Stimulated activated CD8-positive, alpha-beta memory T cell treated with anti-CD3 and anti-CD28 coated beads, Interleukin-12 subunit alpha, Interleukin-12 subunit beta, amount 100 ng/mL, for 24 hours (primary cell): ENCODE data around the gene TPRN.

Experiments used
- DNase-seq: peaks from one replicate; pipeline ENCODE4 v3.0.0-alpha.2; 2020; ENCODE audit errors: extremely low read depth

TPRN gene

GRCh38 chr9:137212520-137212919 is 12.0 kb upstream of the TPRN start:
- DNase-seq: no peak

DNA sequence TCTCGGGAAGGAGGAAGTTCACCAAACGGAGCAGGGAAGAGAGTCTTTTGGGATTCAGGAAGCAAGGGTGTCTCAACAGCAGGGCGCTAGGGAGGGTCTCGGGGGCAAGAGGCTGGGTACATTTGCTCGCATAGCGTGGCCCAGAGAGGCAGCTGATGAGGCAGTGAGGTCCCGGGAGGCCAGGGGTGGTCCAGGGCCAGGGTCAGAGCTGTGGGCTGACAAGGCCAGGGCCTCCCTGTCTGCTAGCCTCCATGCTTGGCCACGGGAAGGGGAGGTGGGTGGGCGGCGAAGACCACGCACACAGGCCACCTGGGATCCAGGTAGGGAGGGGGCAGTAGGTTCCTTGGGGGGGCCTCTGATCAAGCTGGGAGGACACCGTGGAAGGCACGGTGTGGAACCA is 11.0 kb upstream of the TPRN start:
- DNase-seq: no peak

- DNase-seq: no peak
Measured at GRCh38 chr9:137206602-137207001, 6.1 kb upstream of the TPRN start.

- DNase-seq: peak; percentile 93
Measured at GRCh38 chr9:137205126-137206069, 4.9 kb upstream of the TPRN start, which contains the start of the genes NDOR1 and TMEM203. TSS of gene NDOR1 (plus strand) at chr9:137205700. CDS start at chr9:137205778, 78 bp downstream. TSS of gene TMEM203 (minus strand) at chr9:137205648. CDS start at chr9:137205414, 234 bp downstream.

- no peak for DNase-seq
Measured at GRCh38 chr9:137204731-137205125, 4.2 kb upstream of the TPRN start.

DNA sequence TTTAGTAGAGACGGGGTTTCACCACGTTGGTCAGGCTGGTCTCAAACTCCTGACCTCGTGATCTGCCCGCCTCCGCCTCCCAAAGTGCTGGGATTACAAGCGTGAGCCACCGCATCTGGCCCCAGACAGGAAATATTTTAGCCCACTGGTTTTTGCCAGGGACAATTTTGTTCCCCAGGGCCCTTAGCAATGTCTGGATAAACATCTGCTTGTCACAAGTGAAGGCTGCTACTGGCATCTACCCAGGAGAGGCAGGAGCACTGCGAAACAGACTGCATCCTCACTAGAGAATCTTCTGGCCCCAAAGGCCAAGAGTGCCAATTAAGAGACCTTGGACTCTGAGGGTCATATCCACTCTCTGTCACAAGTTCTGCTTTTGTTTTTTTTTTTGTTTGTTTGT is 2.4 kb upstream of the TPRN start:
- DNase-seq: no peak

- no peak for DNase-seq
Measured at GRCh38 chr9:137201205-137201868, 796 bp upstream of the TPRN start.

GRCh38 chr9:137199411-137200121 is 975 bp downstream of the TPRN start:
- no peak for DNase-seq

DNA sequence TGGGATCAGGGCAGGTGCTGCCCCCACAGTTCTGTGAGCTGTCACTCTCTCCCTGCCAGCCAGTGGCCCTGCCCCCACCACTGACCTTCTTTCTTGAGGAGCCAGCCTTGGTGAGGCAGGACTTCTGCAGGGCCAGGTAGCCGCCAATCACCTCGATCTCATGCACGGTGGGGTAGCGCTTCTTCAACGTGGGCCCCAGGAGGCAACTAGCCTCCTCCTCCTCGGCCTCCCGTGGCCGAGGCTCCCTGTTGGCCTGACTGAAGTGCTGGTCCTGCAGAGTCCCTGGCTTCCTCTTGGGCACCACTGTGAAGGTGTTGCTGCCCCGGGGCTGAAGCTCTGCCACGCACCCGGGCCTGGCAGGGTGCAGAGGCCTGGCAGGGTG is 1.6 kb downstream of the TPRN start:
- no peak for DNase-seq

DNA sequence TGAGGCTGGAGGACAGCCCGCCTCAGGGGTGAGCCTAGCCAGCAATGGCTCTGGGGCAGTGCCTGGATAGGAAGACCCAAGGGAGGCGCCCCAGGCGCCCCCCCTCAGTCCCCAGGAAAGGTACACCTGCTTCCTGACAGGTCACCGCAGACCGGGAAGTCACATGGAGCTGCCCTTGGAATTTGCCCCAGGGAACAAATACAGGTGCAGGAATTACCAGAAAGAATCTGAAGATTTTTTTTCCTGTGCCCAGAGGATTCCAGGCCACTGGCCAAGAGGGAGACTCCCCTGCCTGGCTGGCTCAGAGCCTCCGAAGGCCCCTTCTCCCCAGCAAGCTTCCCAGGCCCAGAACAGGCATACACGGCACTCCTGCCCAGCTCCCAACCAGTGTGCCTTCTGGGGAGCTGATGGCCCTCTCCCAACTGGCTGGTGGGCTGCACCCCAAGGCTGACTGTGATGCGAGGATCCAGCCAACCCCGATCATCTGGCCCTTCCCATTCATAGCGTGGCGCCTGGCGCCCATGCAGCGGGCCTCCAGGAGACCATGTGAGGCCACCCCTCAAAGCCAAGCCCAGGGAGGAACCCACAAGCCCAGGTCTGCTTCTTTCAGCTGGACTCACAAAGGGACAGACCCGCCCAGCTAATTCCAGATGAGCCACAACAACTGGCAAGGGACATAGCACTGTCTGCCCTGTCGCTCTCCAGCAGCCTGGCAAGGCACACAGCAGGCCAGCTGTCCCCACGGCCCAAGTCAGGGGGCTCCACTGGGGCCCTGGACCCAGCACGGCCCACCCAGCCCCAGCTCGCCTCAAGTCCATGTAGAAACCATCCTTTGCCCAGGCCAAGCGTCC is 2.3 kb downstream of the TPRN start:
- DNase-seq: no peak

GRCh38 chr9:137195525-137196220 is 4.9 kb downstream of the TPRN start:
- no peak for DNase-seq

DNA sequence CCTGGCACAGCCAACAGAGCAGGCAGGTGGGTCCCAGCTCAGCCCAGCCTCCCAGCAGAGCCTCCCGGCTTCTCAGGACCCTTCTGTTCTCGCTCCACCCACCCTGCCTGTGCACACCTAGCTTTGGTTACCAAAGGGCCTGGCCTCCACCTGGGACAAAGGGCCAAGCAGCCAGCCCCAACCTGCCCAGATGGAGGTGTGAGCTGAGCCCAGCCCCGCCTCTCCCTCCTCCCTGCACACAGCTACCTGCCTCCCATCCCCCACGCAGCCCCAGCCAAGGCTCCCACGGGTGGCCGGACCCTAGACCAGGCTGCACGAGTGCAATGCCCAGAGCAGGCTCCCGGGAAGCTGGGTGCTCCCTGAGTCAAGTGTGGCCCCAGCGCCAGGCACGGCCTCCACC is 5.6 kb downstream of the TPRN start:
- no peak for DNase-seq

DNA sequence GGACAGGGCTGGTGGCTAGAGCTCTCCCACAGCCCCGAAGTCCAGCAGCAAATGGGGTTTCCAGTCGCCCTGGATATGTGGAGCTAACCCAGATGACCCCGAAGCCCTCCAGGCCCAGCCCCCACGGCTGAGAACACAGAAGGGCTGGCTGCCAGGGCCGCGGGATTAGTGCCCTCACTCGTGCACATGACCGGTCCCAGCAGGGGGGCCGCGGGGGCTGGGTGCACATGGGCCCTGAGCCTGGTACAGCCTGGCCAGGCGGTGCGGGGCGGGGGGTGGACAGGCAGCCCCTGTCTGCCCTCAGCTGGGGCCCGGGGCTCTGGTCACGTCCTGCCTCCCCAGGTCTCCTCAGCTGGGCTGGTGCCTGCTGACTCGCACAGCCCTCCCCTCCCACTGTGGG is 6.2 kb downstream of the TPRN start:
- no peak for DNase-seq

GRCh38 chr9:137193771-137194170 is 6.8 kb downstream of the TPRN start:
- no peak for DNase-seq

- DNase-seq: no peak
Measured at GRCh38 chr9:137192859-137193258, 7.7 kb downstream of the TPRN start.

DNA sequence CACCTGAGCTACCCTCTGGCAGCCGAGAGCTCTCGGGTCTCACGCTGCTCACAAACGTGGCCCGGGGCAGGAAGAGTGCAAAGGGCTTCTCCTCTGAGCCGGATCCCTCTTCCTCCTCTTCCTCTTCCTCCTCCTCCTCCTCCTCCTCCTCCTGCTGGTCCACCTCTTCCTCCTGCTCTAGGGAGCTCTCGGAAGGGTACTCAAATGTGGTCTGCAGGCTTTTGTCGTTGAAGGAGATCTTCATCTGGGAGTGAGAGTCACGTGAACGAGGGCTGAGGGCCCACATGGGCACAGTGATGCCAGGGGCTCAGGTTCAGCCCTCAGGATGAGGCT is 8.1 kb downstream of the TPRN start:
- no peak for DNase-seq

- no peak for DNase-seq
Measured at GRCh38 chr9:137191691-137192447, 8.7 kb downstream of the TPRN start.

DNA sequence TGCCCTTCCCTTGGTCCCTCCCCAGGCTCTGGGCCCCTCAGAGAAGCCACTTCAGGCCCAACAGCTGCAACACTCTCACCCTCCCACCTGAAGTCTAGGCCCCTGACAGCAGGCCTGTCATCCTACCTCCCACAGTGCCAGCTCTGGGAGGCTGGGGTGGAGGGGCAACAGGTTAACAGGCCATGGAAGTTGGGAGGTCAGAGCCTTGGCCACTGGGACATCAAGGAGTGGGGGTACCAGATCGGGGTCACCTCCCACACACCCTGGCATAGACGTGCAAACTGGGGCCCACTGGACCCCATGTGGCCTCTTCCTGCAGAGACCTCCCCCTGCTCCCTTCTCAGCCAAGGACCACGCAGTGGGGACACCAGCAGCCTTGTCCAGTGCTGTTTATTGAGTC is 9.3 kb downstream of the TPRN start:
- DNase-seq: no peak

GRCh38 chr9:137190315-137190856 is 10.2 kb downstream of the TPRN start:
- no peak for DNase-seq
